ENCODE data around the gene DUSP12. TPM values are rescaled to one million over a fixed set of nuclear protein-coding genes. Genes with fewer than 3 reads are reported as not detected.

DUSP12 gene
- polyA plus RNA-seq, 2 of the 4 experiments (the other 2 are of a cell fraction), result 47.3 to 96.3 TPM

DNA sequence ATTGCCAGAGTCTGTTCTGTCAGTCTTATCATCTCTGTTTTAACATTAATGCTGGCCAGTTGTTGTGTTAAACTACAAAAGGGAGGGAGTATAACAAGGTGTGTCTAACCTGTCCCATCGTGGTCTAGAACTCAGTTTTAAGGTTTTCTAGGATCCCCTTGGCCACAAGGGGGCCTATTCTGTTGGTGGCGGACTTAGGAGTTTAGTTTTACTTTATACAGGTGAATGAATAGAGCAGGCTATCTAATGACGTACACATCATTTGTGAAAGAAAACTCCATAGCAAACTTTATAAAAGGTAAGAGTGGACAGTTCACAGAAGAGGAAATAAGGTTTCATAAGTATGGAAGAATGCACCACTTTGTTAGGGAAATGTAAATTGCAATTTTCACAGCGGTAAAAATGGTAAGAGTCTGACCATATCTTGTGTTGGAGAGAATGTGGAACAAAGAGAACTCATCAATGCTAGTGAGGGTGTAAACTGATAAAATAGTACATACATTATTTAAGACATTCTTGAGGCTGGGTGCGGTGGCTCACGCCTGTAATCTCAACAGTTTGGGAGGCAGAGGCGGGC is 14.0 kb downstream of the DUSP12 start:
- H3K9me3 ChIP-seq, result no peaks in the 10 kb centered on the region
- H3K4me2 ChIP-seq, result peak overlapping the region; percentile 90; the same call in 1 of the 3 replicates
- ATAC-seq, result peak in 1 of 2 experiments; percentile 56; a peak in 3 of 6 replicates
- ChIA-PET POLR2A (interaction anchor here (0.6 kb wide), 2 partner anchors 8 to 9 kb away, joined by 5 to 8 read pairs; no protein-coding TSS in a partner anchor), CTCF (interaction anchor here (0.6 to 2.9 kb wide), 4 partner anchors 14 to 274 kb away, joined by 3 to 13 read pairs (median 7); partner anchors contain the start of gene DUSP12)
- no peak overlapping the region for H3K27ac ChIP-seq
- 57% methylated on average over 7 of the region's 7 CpGs for WGBS (ENCODE audit: missing lambda C conversion rate)
- FAIRE-seq, result peak; percentile 54
- DNase-seq (ENCODE audit: low read depth in 1 of 2, low spot score in 1 of 2), result peak; percentile 47 to 63
- H3K4me1 ChIP-seq, result peaks cover 10% of the 10 kb centered on the region; the same call in 1 of the 3 replicates
- no peak overlapping the region for H3K4me3 ChIP-seq
- peak; percentile 24 to 35; a peak in 3 of 5 replicates for TF ChIP-seq RAD21 (conservative IDR thresholded peaks at IDR 0.05 in 1 of 2, IDR thresholded peaks at IDR 0.05 in 1 of 2)
- peak; percentile 42; the same call in 1 of the 3 replicates for TF ChIP-seq SMC3 (IDR thresholded peaks at IDR 0.05)
- no peak for TF ChIP-seq BHLHE40 (IDR thresholded peaks at IDR 0.05; ENCODE audit: low read depth, low read length)
- TF ChIP-seq PHF8 (IDR thresholded peaks at IDR 0.05; ENCODE audit: borderline replicate concordance, low read depth), result no peak
- TF ChIP-seq, protein P1, sequence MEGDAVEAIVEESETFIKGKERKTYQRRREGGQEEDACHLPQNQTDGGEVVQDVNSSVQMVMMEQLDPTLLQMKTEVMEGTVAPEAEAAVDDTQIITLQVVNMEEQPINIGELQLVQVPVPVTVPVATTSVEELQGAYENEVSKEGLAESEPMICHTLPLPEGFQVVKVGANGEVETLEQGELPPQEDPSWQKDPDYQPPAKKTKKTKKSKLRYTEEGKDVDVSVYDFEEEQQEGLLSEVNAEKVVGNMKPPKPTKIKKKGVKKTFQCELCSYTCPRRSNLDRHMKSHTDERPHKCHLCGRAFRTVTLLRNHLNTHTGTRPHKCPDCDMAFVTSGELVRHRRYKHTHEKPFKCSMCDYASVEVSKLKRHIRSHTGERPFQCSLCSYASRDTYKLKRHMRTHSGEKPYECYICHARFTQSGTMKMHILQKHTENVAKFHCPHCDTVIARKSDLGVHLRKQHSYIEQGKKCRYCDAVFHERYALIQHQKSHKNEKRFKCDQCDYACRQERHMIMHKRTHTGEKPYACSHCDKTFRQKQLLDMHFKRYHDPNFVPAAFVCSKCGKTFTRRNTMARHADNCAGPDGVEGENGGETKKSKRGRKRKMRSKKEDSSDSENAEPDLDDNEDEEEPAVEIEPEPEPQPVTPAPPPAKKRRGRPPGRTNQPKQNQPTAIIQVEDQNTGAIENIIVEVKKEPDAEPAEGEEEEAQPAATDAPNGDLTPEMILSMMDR (IDR thresholded peaks at IDR 0.05), result peak; percentile 56

DNA sequence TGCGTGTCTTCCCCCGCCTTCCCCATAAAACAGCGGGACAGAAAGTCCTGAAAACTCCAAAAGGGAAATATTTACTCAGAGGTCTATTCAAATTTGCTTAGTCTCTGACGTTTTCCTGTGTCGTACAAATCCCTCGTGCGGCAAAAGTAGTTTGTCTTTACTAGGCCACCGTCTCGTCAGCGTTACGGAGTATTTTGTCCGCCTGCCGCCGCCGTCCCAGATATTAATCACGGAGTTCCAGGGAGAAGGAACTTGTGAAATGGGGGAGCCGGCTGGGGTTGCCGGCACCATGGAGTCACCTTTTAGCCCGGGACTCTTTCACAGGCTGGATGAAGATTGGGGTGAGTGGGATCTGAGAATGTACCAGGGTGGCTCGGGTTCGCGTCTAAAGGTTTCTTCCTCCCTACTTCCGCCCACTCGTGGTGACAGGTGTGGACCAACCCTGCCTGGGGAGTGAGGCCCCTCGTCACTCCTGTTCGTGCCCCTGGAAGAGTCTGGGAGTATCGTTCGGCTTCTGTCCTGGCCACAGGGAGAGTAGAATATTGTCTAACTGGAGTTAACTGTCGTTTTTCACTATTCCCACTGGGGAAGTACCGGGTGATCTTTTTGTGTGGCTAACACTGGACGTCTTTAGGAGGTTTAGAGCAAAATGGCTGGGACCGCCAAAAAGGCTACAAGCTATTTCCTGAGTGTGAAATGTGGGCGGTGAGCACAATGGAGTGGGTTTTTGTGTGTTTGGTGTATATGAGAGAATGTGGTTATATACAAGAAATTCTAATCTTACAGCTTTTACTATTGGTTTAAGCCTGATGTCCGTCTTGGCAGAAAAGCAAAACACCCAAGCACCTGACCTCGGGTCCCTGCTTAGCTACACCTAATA is 16.8 kb downstream of the DUSP12 start, which contains the start of gene ATF6:
TSS of gene ATF6 (plus strand) at position 219 of the 880 bp plus-strand sequence. CDS start at position 260, 41 bp downstream.
- H3K4me3 ChIP-seq, result peak within 1 kb of the TSS; percentile 93
- DNase-seq (ENCODE audit: low read depth in 1 of 2, low spot score in 1 of 2) (peak; percentile 78 to 97), FAIRE-seq (no peak), ATAC-seq (peak; percentile 75 to 84)
- WGBS (ENCODE audit: missing lambda C conversion rate), result 1% methylated on average over 30 of the region's 35 CpGs
- H3K4me1 ChIP-seq, result peaks cover 10% of the 10 kb centered on the region; the same call in 1 of the 3 replicates
- ChIA-PET CTCF (interaction anchor here (1.0 to 1.3 kb wide), 3 partner anchors 10 to 271 kb away, joined by 3 read pairs; no protein-coding TSS in a partner anchor), POLR2A (interaction anchor here (0.9 kb wide), 1 partner anchor 17 kb away, joined by 5 read pairs; the partner anchor contains the start of gene DUSP12)
- no peaks in the 10 kb centered on the region for H3K9me3 ChIP-seq
- H3K27ac ChIP-seq, result peak within 1 kb of the TSS; percentile 92 to 94
- H3K4me2 ChIP-seq, result peak within 1 kb of the TSS; percentile 90
- peak; percentile 70 to 89; a peak in 4 of 5 replicates for TF ChIP-seq JUN (IDR thresholded peaks at IDR 0.05)
- TF ChIP-seq HDAC2 (IDR thresholded peaks at IDR 0.05), result no peak
- TF ChIP-seq POLR2A (IDR thresholded peaks at IDR 0.05; ENCODE audit: low read length), result peak; percentile 43
- no peak for TF ChIP-seq POLR2AphosphoS2 (conservative IDR thresholded peaks at IDR 0.05; ENCODE audit: low read length)
- no peak for TF ChIP-seq FOXS1 (CRISPR knock-in tag; IDR thresholded peaks at IDR 0.05)
- TF ChIP-seq NR3C1 (IDR thresholded peaks at IDR 0.05), result no peak
- TF ChIP-seq NFE2L2 (conservative IDR thresholded peaks at IDR 0.05; ENCODE audit: low read length), result no peak
- peak; percentile 93 for TF ChIP-seq HOXB5 (CRISPR knock-in tag; IDR thresholded peaks at IDR 0.05)
- no peak for TF ChIP-seq SREBF2 (IDR thresholded peaks at IDR 0.05)
- no peak for TF ChIP-seq RNF2 (IDR thresholded peaks at IDR 0.05; ENCODE audit: borderline replicate concordance, low read depth)
- TF ChIP-seq ZNF302 (CRISPR knock-in tag; IDR thresholded peaks at IDR 0.05), result no peak
- no peak for TF ChIP-seq SMC3 (IDR thresholded peaks at IDR 0.05)
- TF ChIP-seq KDM1A (IDR thresholded peaks at IDR 0.05; ENCODE audit: low read depth), result no peak
- TF ChIP-seq, protein P2, sequence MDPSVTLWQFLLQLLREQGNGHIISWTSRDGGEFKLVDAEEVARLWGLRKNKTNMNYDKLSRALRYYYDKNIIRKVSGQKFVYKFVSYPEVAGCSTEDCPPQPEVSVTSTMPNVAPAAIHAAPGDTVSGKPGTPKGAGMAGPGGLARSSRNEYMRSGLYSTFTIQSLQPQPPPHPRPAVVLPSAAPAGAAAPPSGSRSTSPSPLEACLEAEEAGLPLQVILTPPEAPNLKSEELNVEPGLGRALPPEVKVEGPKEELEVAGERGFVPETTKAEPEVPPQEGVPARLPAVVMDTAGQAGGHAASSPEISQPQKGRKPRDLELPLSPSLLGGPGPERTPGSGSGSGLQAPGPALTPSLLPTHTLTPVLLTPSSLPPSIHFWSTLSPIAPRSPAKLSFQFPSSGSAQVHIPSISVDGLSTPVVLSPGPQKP (IDR thresholded peaks at IDR 0.05; ENCODE audit: low read depth, low read length), result no peak
- TF ChIP-seq RAD21 (conservative IDR thresholded peaks at IDR 0.05 in 1 of 2, IDR thresholded peaks at IDR 0.05 in 1 of 2), result no peak
- TF ChIP-seq JUNB (IDR thresholded peaks at IDR 0.05), result no peak
- no peak for TF ChIP-seq ZC3H11A (IDR thresholded peaks at IDR 0.05)
- TF ChIP-seq EHF (CRISPR knock-in tag; IDR thresholded peaks at IDR 0.05), result no peak
- TF ChIP-seq EHMT2 (IDR thresholded peaks at IDR 0.05; ENCODE audit: low read depth), result no peak
- no peak for TF ChIP-seq ESRRA (IDR thresholded peaks at IDR 0.05; ENCODE audit: borderline replicate concordance, low read length)
- TF ChIP-seq RARB (CRISPR knock-in tag; IDR thresholded peaks at IDR 0.05), result no peak
- TF ChIP-seq MYC (IDR thresholded peaks at IDR 0.05; ENCODE audit: borderline replicate concordance, low read length), result peak; percentile 80
- TF ChIP-seq, protein P3, sequence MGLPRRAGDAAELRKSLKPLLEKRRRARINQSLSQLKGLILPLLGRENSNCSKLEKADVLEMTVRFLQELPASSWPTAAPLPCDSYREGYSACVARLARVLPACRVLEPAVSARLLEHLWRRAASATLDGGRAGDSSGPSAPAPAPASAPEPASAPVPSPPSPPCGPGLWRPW (IDR thresholded peaks at IDR 0.05), result no peak
- TF ChIP-seq NPAS2 (CRISPR knock-in tag; IDR thresholded peaks at IDR 0.05; ENCODE audit: borderline replicate concordance), result no peak
- TF ChIP-seq HEYL (CRISPR knock-in tag; IDR thresholded peaks at IDR 0.05), result no peak
- TF ChIP-seq ZSCAN20 (CRISPR knock-in tag; IDR thresholded peaks at IDR 0.05), result no peak
- TF ChIP-seq GATA3 (IDR thresholded peaks at IDR 0.05; ENCODE audit: borderline replicate concordance), result peak; percentile 69
- no peak for TF ChIP-seq HOXB13 (CRISPR knock-in tag; IDR thresholded peaks at IDR 0.05; ENCODE audit: low read depth)
- no peak for TF ChIP-seq MAZ (IDR thresholded peaks at IDR 0.05; ENCODE audit: borderline replicate concordance, low read depth, low read length)
